Peyer's patch (tissue), 4 donors: ENCODE data around the gene SLC9A7. TPM values are rescaled to one million over a fixed set of nuclear protein-coding genes. Genes with fewer than 3 reads are reported as not detected.

Experiments used
- DNase-seq, 3 donors: peaks; one replicate each; pipeline ENCODE4 v3.0.0-alpha.2; 2017 to 2019
- H3K27ac ChIP-seq, 4 donors: fragments of 200-600 bp; sonication (generic); one replicate each; pipeline ENCODE4 v1.5.1; 2016 to 2019
- H3K27me3 ChIP-seq, 2 donors: fragments of 200-600 bp; sonication (generic); one replicate each; pipeline ENCODE4 v1.5.1; 2019
- H3K36me3 ChIP-seq, 3 donors: fragments of 200-600 bp; sonication (generic); one replicate each; pipeline ENCODE4 v1.5.1; 2016 to 2019
- H3K4me1 ChIP-seq, 4 donors: fragments of 200-600 bp; sonication (generic); one replicate each; pipeline ENCODE4 v1.5.1; 2016 to 2019
- H3K4me3 ChIP-seq, 4 donors: fragments of 200-600 bp; sonication (generic); 1 replicate in 3 of 4; 2 replicates in 1 of 4; pipeline ENCODE4 v1.5.1; 2016 to 2019; ENCODE audit warnings: mild to moderate bottlenecking in 1 of 4
- H3K9me3 ChIP-seq, 4 donors: fragments of 200-600 bp; sonication (generic); one replicate each; pipeline ENCODE4 v1.5.1; 2016 to 2019; ENCODE audit warnings: mild to moderate bottlenecking in 1 of 4
- POLR2A ChIP-seq, 2 donors: fragments of 450-650 bp; IDR thresholded peaks; one replicate each; pipeline ENCODE4 v1.5.1; 2017; ENCODE audit warnings: antibody characterized with exemption in 2 of 2, mild to moderate bottlenecking in 2 of 2, moderate library complexity in 2 of 2
- total RNA-seq, 4 donors: library from RNA; depleted of rRNA; stranded (reverse); fragments of >200 nt; gene quantifications; one replicate each; pipeline ENCODE4 v1.1.0, GENCODE V29; 2016
- TF ChIP-seq, protein P1 (sequence below), 6 experiments: fragments of 450-650 bp in 4 of 6; fragments of 200-600 bp in 2 of 6; sonication (generic) in 1 of 6; IDR thresholded peaks; one replicate each; pipeline ENCODE4 v1.5.1; 2017 to 2019; ENCODE audit warnings: antibody characterized with exemption in 6 of 6, mild to moderate bottlenecking in 3 of 6, moderate library complexity in 1 of 6

SLC9A7 gene
- total RNA-seq, 4 donors from 2014 or later = 0.35 to 9.1 (median 2.2) TPM

- TF ChIP-seq, protein P1, sequence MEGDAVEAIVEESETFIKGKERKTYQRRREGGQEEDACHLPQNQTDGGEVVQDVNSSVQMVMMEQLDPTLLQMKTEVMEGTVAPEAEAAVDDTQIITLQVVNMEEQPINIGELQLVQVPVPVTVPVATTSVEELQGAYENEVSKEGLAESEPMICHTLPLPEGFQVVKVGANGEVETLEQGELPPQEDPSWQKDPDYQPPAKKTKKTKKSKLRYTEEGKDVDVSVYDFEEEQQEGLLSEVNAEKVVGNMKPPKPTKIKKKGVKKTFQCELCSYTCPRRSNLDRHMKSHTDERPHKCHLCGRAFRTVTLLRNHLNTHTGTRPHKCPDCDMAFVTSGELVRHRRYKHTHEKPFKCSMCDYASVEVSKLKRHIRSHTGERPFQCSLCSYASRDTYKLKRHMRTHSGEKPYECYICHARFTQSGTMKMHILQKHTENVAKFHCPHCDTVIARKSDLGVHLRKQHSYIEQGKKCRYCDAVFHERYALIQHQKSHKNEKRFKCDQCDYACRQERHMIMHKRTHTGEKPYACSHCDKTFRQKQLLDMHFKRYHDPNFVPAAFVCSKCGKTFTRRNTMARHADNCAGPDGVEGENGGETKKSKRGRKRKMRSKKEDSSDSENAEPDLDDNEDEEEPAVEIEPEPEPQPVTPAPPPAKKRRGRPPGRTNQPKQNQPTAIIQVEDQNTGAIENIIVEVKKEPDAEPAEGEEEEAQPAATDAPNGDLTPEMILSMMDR (IDR thresholded peaks at IDR 0.05) = no peak
- no peak for TF ChIP-seq POLR2A (IDR thresholded peaks at IDR 0.05)
- H3K27me3 ChIP-seq = no peaks in the 10 kb centered on the region
- no peaks in the 10 kb centered on the region for H3K4me1 ChIP-seq
- H3K27ac ChIP-seq = no peak overlapping the region
- H3K9me3 ChIP-seq = no peaks in the 10 kb centered on the region
- DNase-seq = no peak
- H3K4me3 ChIP-seq = no peak overlapping the region
- H3K36me3 ChIP-seq = no peaks in the 10 kb centered on the region
Observed at GRCh38 chrX:46567388-46567787, 191.5 kb downstream of the SLC9A7 start.

GRCh38 chrX:46561824-46562657, 196.9 kb downstream of the SLC9A7 start:
- TF ChIP-seq POLR2A (IDR thresholded peaks at IDR 0.05) = no peak
- TF ChIP-seq, protein P1 (IDR thresholded peaks at IDR 0.05) = no peak
- no peaks in the 10 kb centered on the region for H3K36me3 ChIP-seq
- peak in 2 of 3 donors; percentile 22 to 50 for DNase-seq
- no peaks in the 10 kb centered on the region for H3K9me3 ChIP-seq
- no peaks in the 10 kb centered on the region for H3K4me1 ChIP-seq
- H3K27ac ChIP-seq = no peak overlapping the region
- no peaks in the 10 kb centered on the region for H3K27me3 ChIP-seq
- H3K4me3 ChIP-seq = no peak overlapping the region

- H3K27me3 ChIP-seq = no peaks in the 10 kb centered on the region
- no peak overlapping the region for H3K27ac ChIP-seq
- TF ChIP-seq, protein P1 (IDR thresholded peaks at IDR 0.05) = no peak
- no peak for TF ChIP-seq POLR2A (IDR thresholded peaks at IDR 0.05)
- H3K4me3 ChIP-seq = no peak overlapping the region
- H3K4me1 ChIP-seq = no peaks in the 10 kb centered on the region
- no peaks in the 10 kb centered on the region for H3K36me3 ChIP-seq
- H3K9me3 ChIP-seq = no peaks in the 10 kb centered on the region
- no peak for DNase-seq
Observed at GRCh38 chrX:46559062-46559461, 199.9 kb downstream of the SLC9A7 start.

GRCh38 chrX:46554942-46555341, 204.0 kb downstream of the SLC9A7 start:
- TF ChIP-seq, protein P1 (IDR thresholded peaks at IDR 0.05) = peak in 3 of 6 experiments; percentile 28 to 42 (median 40)
- TF ChIP-seq POLR2A (IDR thresholded peaks at IDR 0.05) = no peak
- Histone ChIP-seq H3K4me3 (no peak overlapping the region), H3K4me1 (no peaks in the 10 kb centered on the region), H3K27me3 (no peaks in the 10 kb centered on the region), H3K9me3 (no peaks in the 10 kb centered on the region), H3K27ac (no peak overlapping the region), H3K36me3 (no peaks in the 10 kb centered on the region)
- DNase-seq = no peak

DNA sequence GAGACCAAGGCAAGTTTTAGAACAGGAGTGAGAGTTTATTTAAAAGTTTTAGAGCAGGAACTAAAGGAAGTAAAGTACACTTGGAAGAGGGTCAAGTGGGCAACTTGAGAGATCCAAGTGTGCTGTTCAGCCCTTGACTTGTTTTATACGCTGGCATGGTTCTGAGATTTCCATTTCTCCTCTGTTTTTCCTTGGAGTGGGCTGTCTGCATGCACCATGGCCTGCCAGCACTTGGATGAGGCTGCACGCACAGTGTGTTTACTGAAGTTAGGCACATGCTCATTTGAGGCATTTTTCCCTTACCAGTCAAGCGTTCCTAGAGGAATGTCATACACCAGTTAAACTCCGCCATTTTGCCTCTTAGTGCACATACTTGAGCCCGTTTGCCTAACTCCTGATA, 205.0 kb downstream of the SLC9A7 start:
- DNase-seq = no peak
- Histone ChIP-seq H3K9me3 (no peaks in the 10 kb centered on the region), H3K4me3 (no peak overlapping the region), H3K4me1 (no peaks in the 10 kb centered on the region), H3K36me3 (no peaks in the 10 kb centered on the region), H3K27me3 (no peaks in the 10 kb centered on the region), H3K27ac (no peak overlapping the region)
- TF ChIP-seq, protein P1 (IDR thresholded peaks at IDR 0.05) = no peak
- TF ChIP-seq POLR2A (IDR thresholded peaks at IDR 0.05) = no peak
